HG03025 (cell line): ENCODE measurements around the gene PROSER3.

Experiments
- ATAC-seq: cut with Tn5 transposase; IDR thresholded peaks from one replicate; pipeline ENCODE4 v1.9.1; 2021; ENCODE audit warnings: mild to moderate bottlenecking, moderate library complexity; ENCODE audit not compliant: unreplicated experiment, low FRiP score

Gene PROSER3

GRCh38 chr19:35774274-35775045, 16.5 kb downstream of the PROSER3 start:
- ATAC-seq: no peak

- ATAC-seq: no peak
Measured at GRCh38 chr19:35775046-35775297, 17.0 kb downstream of the PROSER3 start.

- peak; percentile 85 for ATAC-seq
Measured at GRCh38 chr19:35775298-35776101, 17.5 kb downstream of the PROSER3 start, which contains the start of gene ARHGAP33. Gene ARHGAP33, plus strand, starts transcription at chr19:35775564. Its CDS starts 95 bp downstream, at chr19:35775659.

GRCh38 chr19:35776102-35776788, 18.3 kb downstream of the PROSER3 start:
- ATAC-seq: no peak

- ATAC-seq: no peak
Measured at GRCh38 chr19:35777086-35777841, 19.3 kb downstream of the PROSER3 start.

GRCh38 chr19:35777961-35778360, 20.0 kb downstream of the PROSER3 start:
- no peak for ATAC-seq

GRCh38 chr19:35779033-35779432, 21.1 kb downstream of the PROSER3 start:
- no peak for ATAC-seq

GRCh38 chr19:35780058-35780457, 22.1 kb downstream of the PROSER3 start:
- no peak for ATAC-seq

GRCh38 chr19:35780717-35781116, 22.7 kb downstream of the PROSER3 start:
- ATAC-seq: no peak

- no peak for ATAC-seq
Measured at GRCh38 chr19:35781650-35782049, 23.7 kb downstream of the PROSER3 start.

- ATAC-seq: no peak
Measured at GRCh38 chr19:35782589-35782988, 24.6 kb downstream of the PROSER3 start.

- ATAC-seq: no peak
Measured at GRCh38 chr19:35783469-35784434, 25.8 kb downstream of the PROSER3 start.

GRCh38 chr19:35784503-35785338, 26.7 kb downstream of the PROSER3 start:
- no peak for ATAC-seq

- no peak for ATAC-seq
Measured at GRCh38 chr19:35785339-35785627, 27.3 kb downstream of the PROSER3 start.

- no peak for ATAC-seq
Measured at GRCh38 chr19:35786299-35787160, 28.6 kb downstream of the PROSER3 start.

- no peak for ATAC-seq
Measured at GRCh38 chr19:35787227-35787799, 29.3 kb downstream of the PROSER3 start.

GRCh38 chr19:35788205-35788960, 30.4 kb downstream of the PROSER3 start:
- ATAC-seq: no peak
